ENCODE data around the gene SMYD2.

GRCh38 chr1:214361636-214362035 is 80.7 kb downstream of the SMYD2 start:
- TF ChIP-seq CTCF (IDR thresholded peaks at IDR 0.05; ENCODE audit: poor library complexity, severe bottlenecking): no peak
- TF ChIP-seq SMC3 (conservative IDR thresholded peaks at IDR 0.05; ENCODE audit: poor library complexity): no peak
- no peak for TF ChIP-seq EZH2 (IDR thresholded peaks at IDR 0.05; ENCODE audit: borderline replicate concordance, insufficient read depth, low read length, poor library complexity, severe bottlenecking)

Data from neural cell (in vitro differentiated cells).